H9 (cell line): ENCODE data around the gene ANXA10. TPM values are rescaled to one million over a fixed set of nuclear protein-coding genes. Genes with fewer than 3 reads are reported as not detected.
A peak's percentile ranks its signal among the peaks of the same experiment; 100 is the strongest.

Source experiments
- DNase-seq: peaks from one replicate; pipeline ENCODE4 v3.0.0-alpha.2; 2017
- H2AFZ ChIP-seq: one replicate; pipeline ENCODE4 v1.6.1; 2013; ENCODE audit warnings: mild to moderate bottlenecking, low read length, control low read depth, moderate library complexity
- H2AK5ac ChIP-seq: 2 replicates; pipeline ENCODE4 v1.6.1; 2013; ENCODE audit warnings: low read length, control low read depth, mixed read lengths; ENCODE audit not compliant: insufficient read length
- H2BK120ac ChIP-seq: one replicate; pipeline ENCODE4 v1.6.1; 2013; ENCODE audit warnings: low read depth, mild to moderate bottlenecking, low read length, control low read depth, inconsistent platforms; ENCODE audit not compliant: poor library complexity, severe bottlenecking
- H2BK12ac ChIP-seq: 2 replicates; pipeline ENCODE4 v1.6.1; 2013; ENCODE audit warnings: low read length, control low read depth, mixed read lengths, low read depth; ENCODE audit not compliant: insufficient read length
- H2BK15ac ChIP-seq: 2 replicates; pipeline ENCODE4 v1.6.1; 2013; ENCODE audit warnings: low read depth, low read length, control low read depth
- H2BK20ac ChIP-seq: one replicate; pipeline ENCODE4 v1.6.1; 2013; ENCODE audit warnings: low read depth, mild to moderate bottlenecking, low read length, control low read depth, inconsistent platforms; ENCODE audit not compliant: poor library complexity, severe bottlenecking
- H2BK5ac ChIP-seq: 2 replicates; pipeline ENCODE4 v1.6.1; 2013; ENCODE audit warnings: low read length, control low read depth, mixed read lengths; ENCODE audit not compliant: insufficient read length
- H3K14ac ChIP-seq: 2 replicates; pipeline ENCODE4 v1.6.1; 2013; ENCODE audit warnings: low read length, control low read depth; ENCODE audit not compliant: insufficient read depth
- H3K18ac ChIP-seq: 2 replicates; pipeline ENCODE4 v1.6.1; 2013; ENCODE audit warnings: low read depth, mild to moderate bottlenecking, mixed read lengths, low read length, control low read depth; ENCODE audit not compliant: insufficient read length
- H3K23ac ChIP-seq: 2 replicates; pipeline ENCODE4 v1.6.1; 2013; ENCODE audit warnings: low read length, control low read depth, mixed read lengths, low read depth; ENCODE audit not compliant: insufficient read length
- H3K23me2 ChIP-seq: 2 replicates; pipeline ENCODE4 v1.6.1; 2013; ENCODE audit warnings: low read depth, mild to moderate bottlenecking, mixed read lengths, low read length, control low read depth; ENCODE audit not compliant: insufficient read length, poor library complexity, severe bottlenecking
- H3K27ac ChIP-seq: 2 replicates; pipeline ENCODE4 v1.5.1; 2013; ENCODE audit warnings: low read length, control low read depth, mixed read lengths, low read depth; ENCODE audit not compliant: insufficient read length
- H3K27me3 ChIP-seq: 2 replicates; pipeline ENCODE4 v1.6.1; 2013; ENCODE audit warnings: low read length, control low read depth, inconsistent platforms; ENCODE audit not compliant: insufficient read depth
- H3K4ac ChIP-seq: 2 replicates; pipeline ENCODE4 v1.6.1; 2013; ENCODE audit warnings: low read depth, mild to moderate bottlenecking, control low read depth, inconsistent platforms, low read length, moderate library complexity
- H3K4me1 ChIP-seq: 2 replicates; pipeline ENCODE4 v1.6.1; 2013; ENCODE audit warnings: low read length, control low read depth, inconsistent platforms; ENCODE audit not compliant: insufficient read depth
- H3K4me2 ChIP-seq: 2 replicates; pipeline ENCODE4 v1.6.1; 2013; ENCODE audit warnings: low read length, control low read depth, mixed read lengths; ENCODE audit not compliant: insufficient read length, insufficient read depth
- H3K56ac ChIP-seq: 2 replicates; pipeline ENCODE4 v1.6.1; 2013; ENCODE audit warnings: low read depth, mild to moderate bottlenecking, mixed read lengths, low read length, control low read depth; ENCODE audit not compliant: insufficient read length
- H3K79me1 ChIP-seq: 2 replicates; pipeline ENCODE4 v1.6.1; 2013; ENCODE audit warnings: low read depth, mild to moderate bottlenecking, moderate library complexity, low read length, control low read depth, inconsistent platforms; ENCODE audit not compliant: insufficient read depth, poor library complexity, severe bottlenecking
- H3K79me2 ChIP-seq: 2 replicates; pipeline ENCODE4 v1.6.1; 2013; ENCODE audit warnings: low read length, control low read depth, inconsistent platforms; ENCODE audit not compliant: insufficient read depth
- H3K9ac ChIP-seq: 2 replicates; pipeline ENCODE4 v1.6.1; 2013; ENCODE audit warnings: low read length, control low read depth, mixed read lengths; ENCODE audit not compliant: insufficient read length; ENCODE audit errors: extremely low read depth
- H3K9me3 ChIP-seq: one replicate; pipeline ENCODE4 v1.6.1; 2013; ENCODE audit warnings: low read depth, low read length, inconsistent platforms; ENCODE audit not compliant: control insufficient read depth
- H3T11ph ChIP-seq: one replicate; pipeline ENCODE4 v1.6.1; 2013; ENCODE audit warnings: mild to moderate bottlenecking, low read length, control low read depth, inconsistent platforms
- H4K20me1 ChIP-seq: one replicate; pipeline ENCODE4 v1.6.1; 2013; ENCODE audit not compliant: control insufficient read depth, insufficient read length, insufficient read depth
- H4K5ac ChIP-seq: 2 replicates; pipeline ENCODE4 v1.6.1; 2013; ENCODE audit warnings: low read depth, mild to moderate bottlenecking, mixed read lengths, low read length, control low read depth; ENCODE audit not compliant: insufficient read length
- H4K8ac ChIP-seq: replicated peaks from 2 replicates; pipeline ENCODE4 v1.6.1; 2013; ENCODE audit warnings: low read length, control low read depth, mixed read lengths, low read depth; ENCODE audit not compliant: insufficient read length
- H4K91ac ChIP-seq: 2 replicates; pipeline ENCODE4 v1.6.1; 2013; ENCODE audit warnings: low read depth, mild to moderate bottlenecking, moderate library complexity, mixed read lengths, low read length, control low read depth; ENCODE audit not compliant: insufficient read length
- H3K27ac Mint-ChIP-seq, 3 experiments: 2 replicates in 2 of 3; 3 replicates in 1 of 3; pipeline ENCODE4 v1.8.0; 2020 to 2021; ENCODE audit warnings: mixed read lengths in 3 of 3, mild to moderate bottlenecking in 1 of 3, moderate library complexity in 1 of 3
- H3K27me3 Mint-ChIP-seq: 2 replicates; pipeline ENCODE4 v1.8.0; 2021; ENCODE audit warnings: low read depth, mild to moderate bottlenecking, moderate library complexity, mixed read lengths
- H3K36me3 Mint-ChIP-seq, 3 experiments: 2 replicates in 2 of 3; 3 replicates in 1 of 3; pipeline ENCODE4 v1.8.0; 2020 to 2021; ENCODE audit warnings: low read depth in 3 of 3, mixed read lengths in 3 of 3; ENCODE audit not compliant: insufficient read depth in 1 of 3
- H3K4me1 Mint-ChIP-seq, 2 experiments: 2 replicates each; pipeline ENCODE4 v1.8.0; 2020; ENCODE audit warnings: mixed read lengths in 2 of 2
- H3K4me3 Mint-ChIP-seq, 2 experiments: 2 replicates in 1 of 2; 3 replicates in 1 of 2; pipeline ENCODE4 v1.8.0; 2020 to 2021; ENCODE audit warnings: mild to moderate bottlenecking in 2 of 2, mixed read lengths in 2 of 2, moderate library complexity in 1 of 2
- H3K9me3 Mint-ChIP-seq, 2 experiments: 2 replicates in 1 of 2; 3 replicates in 1 of 2; pipeline ENCODE4 v1.8.0; 2020; ENCODE audit warnings: mild to moderate bottlenecking in 2 of 2, mixed read lengths in 2 of 2, moderate library complexity in 1 of 2
- CTCF ChIP-seq: fragments of 200-600 bp; sonication (generic); conservative IDR thresholded peaks from 3 replicates; pipeline ENCODE4 v1.8.0; 2021; ENCODE audit warnings: antibody characterized with exemption, mild to moderate bottlenecking
- WGBS: extraction: QIAGEN DNeasy Blood & Tissue Kit; methylation state at CpG from one replicate; pipeline ENCODE4 v1.1.7; 2013; ENCODE audit warnings: missing lambda C conversion rate, low lambda C conversion rate, mixed read lengths; ENCODE audit not compliant: insufficient read length; ENCODE audit errors: extremely low coverage; 5-methylcytosine and 5-hydroxymethylcytosine counted together
- total RNA-seq: library from RNA; stranded (reverse); gene quantifications from 2 replicates; pipeline ENCODE4 v1.2.1, GENCODE V29; 2021

Gene ANXA10
- total RNA-seq, 1 experiment from 2014 or later, result not detected

- H3K9me3 Mint-ChIP-seq, result no peaks in the 10 kb centered on the region
- H2BK5ac ChIP-seq, result no peak overlapping the region
- no peak overlapping the region for H2BK120ac ChIP-seq
- no peak overlapping the region for H2AFZ ChIP-seq
- H3K79me2 ChIP-seq, result no peaks in the 10 kb centered on the region
- no peak overlapping the region for H3K23ac ChIP-seq
- no peaks in the 10 kb centered on the region for H3K36me3 Mint-ChIP-seq
- H3K79me1 ChIP-seq, result no peaks in the 10 kb centered on the region
- no CpG with 5 or more reads among the region's 2 CpGs for WGBS
- H3K4me3 Mint-ChIP-seq, result no peak overlapping the region
- no peak overlapping the region for H3K14ac ChIP-seq
- no peak overlapping the region for H3K9ac ChIP-seq
- H2BK20ac ChIP-seq, result no peak overlapping the region
- H2BK15ac ChIP-seq, result no peak overlapping the region
- H4K91ac ChIP-seq, result no peak overlapping the region
- no peak overlapping the region for H4K5ac ChIP-seq
- no peak overlapping the region for H4K8ac ChIP-seq
- peak; percentile 95 for TF ChIP-seq CTCF
- H3K4me1 ChIP-seq, result no peaks in the 10 kb centered on the region
- no peak overlapping the region for H2BK12ac ChIP-seq
- no peak overlapping the region for H3K27ac ChIP-seq
- H4K20me1 ChIP-seq, result no peaks in the 10 kb centered on the region
- H3K18ac ChIP-seq, result no peak overlapping the region
- no peaks in the 10 kb centered on the region for H3K27me3 Mint-ChIP-seq
- H3K4me2 ChIP-seq, result no peak overlapping the region
- no peaks in the 10 kb centered on the region for H3K27me3 ChIP-seq
- no peak overlapping the region for H3T11ph ChIP-seq
- H2AK5ac ChIP-seq, result no peak overlapping the region
- H3K9me3 ChIP-seq, result no peaks in the 10 kb centered on the region
- peaks cover under 1% of the 10 kb centered on the region in 2 experiments for H3K4me1 Mint-ChIP-seq
- DNase-seq, result peak; percentile 42
- no peak overlapping the region for H3K56ac ChIP-seq
- no peaks in the 10 kb centered on the region for H3K23me2 ChIP-seq
- no peak overlapping the region for H3K4ac ChIP-seq
- no peak overlapping the region for H3K27ac Mint-ChIP-seq
Observed at GRCh38 chr4:168076989-168077725, 15.2 kb upstream of the ANXA10 start.
